Measurements from ENCODE around the gene DSCAML1. TPM values are rescaled to one million over a fixed set of nuclear protein-coding genes. Genes with fewer than 3 reads are reported as not detected.

Gene DSCAML1
- total and polyA plus RNA-seq, 10 of the 15 experiments (the other 5 are each of a cell fraction or from before 2014, with no cell fraction given): 0.03 to 0.18 (median 0.06) TPM; not detected in 1

- SMC1A ChIA-PET (ENCODE audit: uncharacterized antibody, unreplicated experiment): no interaction called here
- Histone ChIP-seq H3K4me2 (ENCODE audit: control insufficient read depth, insufficient read depth) (no peak overlapping the region), H3K79me2 (ENCODE audit: control insufficient read depth, insufficient read depth, low read length) (no peaks in the 10 kb centered on the region), H3K9me3 (replicated peaks; ENCODE audit: control insufficient read depth, insufficient read depth, low read length) (no peaks in the 10 kb centered on the region), H3K9ac (ENCODE audit: control insufficient read depth, insufficient read depth, low read length) (no peak overlapping the region), H3K36me3 (ENCODE audit: control insufficient read depth in 2 of 2, insufficient read depth in 2 of 2, low read length in 1 of 2) (no peaks in the 10 kb centered on the region), H3K27me3 (replicated peaks in 1 of 2; ENCODE audit: control insufficient read depth in 2 of 2, insufficient read depth in 2 of 2, low read length in 1 of 2) (peaks cover 1 to 3% of the 10 kb centered on the region in 2 experiments; a peak in 3 of 4 replicates), H2AFZ (ENCODE audit: control insufficient read depth, low read depth, low read length) (no peak overlapping the region), H4K20me1 (ENCODE audit: control insufficient read depth, insufficient read depth) (no peaks in the 10 kb centered on the region), H3K27ac (ENCODE audit: control insufficient read depth, insufficient read depth) (no peak overlapping the region), H3K4me3 (no peak overlapping the region), H3K4me1 (ENCODE audit: control insufficient read depth, insufficient read depth, low read length) (no peaks in the 10 kb centered on the region)
- ATAC-seq (no peak), DNase-seq (ENCODE audit: low read depth, low spot score) (no peak), FAIRE-seq (no peak)
- POLR2A ChIA-PET: no interaction called here
- RAD21 ChIA-PET (ENCODE audit: unreplicated experiment): no interaction called here
- intact Hi-C loops (cut with micrococcal nuclease; ENCODE audit: unreplicated experiment): no loop called here
- 15% methylated on average over 5 of the region's 5 CpGs for WGBS (ENCODE audit: insufficient coverage, insufficient replicate concordance, low lambda C conversion rate, missing lambda C conversion rate)
- no TSS peak for BruUV-seq (replicated peaks)
- in situ Hi-C loops (cut with MboI): no loop called here
- CTCF ChIA-PET: interaction anchor here (0.9 to 1.2 kb wide), 2 partner anchors 134 to 135 kb away, joined by 3 to 4 read pairs; no protein-coding TSS in a partner anchor
- TF ChIP-seq TAF1 (IDR thresholded peaks at IDR 0.05; ENCODE audit: borderline replicate concordance, low read depth, low read length): no peak
- no peak for TF ChIP-seq CHD1 (IDR thresholded peaks at IDR 0.05; ENCODE audit: low read depth, low read length)
- TF ChIP-seq ETV6 (conservative IDR thresholded peaks at IDR 0.05 in 1 of 2, IDR thresholded peaks at IDR 0.05 in 1 of 2; ENCODE audit: borderline replicate concordance in 1 of 2, low read depth in 1 of 2): no peak
- no peak for TF ChIP-seq ZZZ3 (IDR thresholded peaks at IDR 0.05; ENCODE audit: control insufficient read depth, insufficient read length, low read depth)
- no peak for TF ChIP-seq SPI1 (IDR thresholded peaks at IDR 0.05; ENCODE audit: borderline replicate concordance, insufficient read depth, low read depth, low read length)
- TF ChIP-seq EED (IDR thresholded peaks at IDR 0.05; ENCODE audit: low read depth): no peak
- no peak for TF ChIP-seq NKRF (conservative IDR thresholded peaks at IDR 0.05)
- TF ChIP-seq SREBF2 (IDR thresholded peaks at IDR 0.05; ENCODE audit: low read length): no peak
- no peak for TF ChIP-seq HDAC2 (IDR thresholded peaks at IDR 0.05)
- TF ChIP-seq PRDM15 (CRISPR knock-in tag; IDR thresholded peaks at IDR 0.05): no peak
- TF ChIP-seq BCL3 (IDR thresholded peaks at IDR 0.05; ENCODE audit: borderline replicate concordance, insufficient read depth, low read depth, low read length, poor library complexity, severe bottlenecking): no peak
- TF ChIP-seq NBN (IDR thresholded peaks at IDR 0.05): no peak
- TF ChIP-seq HDGF (IDR thresholded peaks at IDR 0.05): no peak
- no peak for TF ChIP-seq EGR1 (IDR thresholded peaks at IDR 0.05; ENCODE audit: borderline replicate concordance in 1 of 2, low read depth in 2 of 2, low read length in 2 of 2)
- TF ChIP-seq BRCA1 (IDR thresholded peaks at IDR 0.05; ENCODE audit: low read depth, low read length): no peak
- TF ChIP-seq KDM1A (IDR thresholded peaks at IDR 0.05; ENCODE audit: borderline replicate concordance): no peak
- no peak for TF ChIP-seq CHD4 (IDR thresholded peaks at IDR 0.05)
These were observed 236.1 kb downstream of the DSCAML1 start for GRCh38 chr11:117560780-117561530.

Data from GM12878 (cell line).